Measurements from ENCODE around the gene TCF21. TPM values are rescaled to one million over a fixed set of nuclear protein-coding genes. Genes with fewer than 3 reads are reported as not detected.
A peak's percentile ranks its signal among the peaks of the same experiment; 100 is the strongest.

TCF21 gene
- polyA plus RNA-seq, 1 donor, result not detected

DNA sequence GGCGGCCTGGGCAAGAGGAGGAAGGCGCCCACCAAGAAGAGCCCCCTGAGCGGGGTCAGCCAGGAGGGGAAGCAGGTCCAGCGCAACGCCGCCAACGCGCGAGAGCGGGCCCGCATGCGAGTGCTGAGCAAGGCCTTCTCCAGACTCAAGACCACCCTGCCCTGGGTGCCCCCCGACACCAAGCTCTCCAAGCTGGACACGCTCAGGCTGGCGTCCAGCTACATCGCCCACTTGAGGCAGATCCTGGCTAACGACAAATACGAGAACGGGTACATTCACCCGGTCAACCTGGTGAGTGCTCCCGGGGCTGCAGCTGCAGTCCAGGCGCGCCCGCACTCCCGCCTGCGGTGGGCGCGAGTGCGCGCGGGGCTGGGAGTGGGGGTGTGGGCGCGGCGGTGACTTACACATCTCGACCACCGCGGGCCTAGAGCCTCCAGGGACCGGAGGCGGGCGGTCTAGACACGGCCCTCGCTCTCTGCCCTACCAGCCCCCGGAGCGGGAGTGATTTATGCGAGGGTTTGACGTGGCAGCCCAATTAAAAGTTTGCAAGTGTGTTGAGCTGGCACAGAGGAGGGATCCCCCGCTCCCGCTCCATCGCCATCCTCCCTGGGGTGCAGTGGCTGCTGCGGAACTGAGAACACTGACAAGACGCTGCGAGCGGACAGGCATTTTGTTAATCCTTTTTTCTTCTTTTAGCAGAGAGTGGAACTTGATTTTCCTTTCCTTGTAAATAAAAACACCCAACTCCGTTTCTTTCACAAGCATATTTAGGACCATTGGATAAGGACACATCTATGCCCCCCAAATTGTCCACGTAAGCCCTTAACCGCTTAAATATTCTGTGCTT lies 867 bp downstream of the TCF21 start:
- no peak for DNase-seq (ENCODE audit: low read depth)

DNA sequence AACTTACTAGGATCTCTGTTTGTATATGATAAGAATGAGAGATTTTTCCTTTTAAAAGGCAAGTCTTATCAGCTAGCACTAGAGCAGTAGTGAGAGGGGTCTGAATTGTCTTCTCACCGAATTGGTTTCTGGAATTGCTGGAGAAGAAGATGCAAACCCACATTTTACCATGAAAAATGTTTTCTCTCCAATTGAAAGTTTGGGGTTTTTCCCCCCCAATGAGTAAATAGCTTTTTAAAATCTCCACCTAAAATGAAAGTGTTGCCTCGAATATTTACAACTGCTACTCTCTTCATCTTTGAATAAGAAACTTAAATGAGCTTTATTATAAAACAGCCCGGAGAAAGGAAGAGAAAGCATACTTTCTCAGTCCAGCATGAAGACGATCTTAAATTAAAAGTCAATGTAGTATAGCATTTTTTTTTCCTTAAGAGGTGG lies 1.8 kb downstream of the TCF21 start:
- DNase-seq (ENCODE audit: low read depth), result no peak

GRCh38 chr6:133891149-133891926 lies 2.4 kb downstream of the TCF21 start:
- DNase-seq (ENCODE audit: low read depth), result no peak

- no peak for DNase-seq (ENCODE audit: low read depth)
These were observed 3.3 kb downstream of the TCF21 start for GRCh38 chr6:133891927-133892812.

GRCh38 chr6:133892813-133893691 lies 4.1 kb downstream of the TCF21 start:
- DNase-seq (ENCODE audit: low read depth), result no peak

DNA sequence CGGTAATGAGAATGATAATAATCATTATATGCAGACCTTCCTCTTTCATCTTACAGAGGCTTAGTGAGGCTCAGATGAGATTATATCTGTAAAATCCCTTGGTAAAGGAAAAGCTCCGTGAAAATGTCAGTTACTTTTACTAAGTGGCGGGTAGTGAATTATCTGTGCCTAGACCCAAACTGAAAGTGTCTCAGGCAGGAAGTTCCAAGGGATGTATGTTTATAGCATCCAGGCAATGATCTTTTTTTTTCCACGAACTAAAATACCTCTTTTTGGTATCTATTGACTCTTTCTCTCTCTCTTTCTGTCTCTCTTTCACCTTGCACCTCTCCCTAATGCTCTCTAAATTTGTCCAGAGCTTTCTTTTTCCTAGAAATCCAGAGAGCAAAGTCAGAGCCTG lies 5.0 kb downstream of the TCF21 start:
- no peak for DNase-seq (ENCODE audit: low read depth)

GRCh38 chr6:133894369-133894768 lies 5.5 kb downstream of the TCF21 start:
- DNase-seq (ENCODE audit: low read depth), result no peak

DNA sequence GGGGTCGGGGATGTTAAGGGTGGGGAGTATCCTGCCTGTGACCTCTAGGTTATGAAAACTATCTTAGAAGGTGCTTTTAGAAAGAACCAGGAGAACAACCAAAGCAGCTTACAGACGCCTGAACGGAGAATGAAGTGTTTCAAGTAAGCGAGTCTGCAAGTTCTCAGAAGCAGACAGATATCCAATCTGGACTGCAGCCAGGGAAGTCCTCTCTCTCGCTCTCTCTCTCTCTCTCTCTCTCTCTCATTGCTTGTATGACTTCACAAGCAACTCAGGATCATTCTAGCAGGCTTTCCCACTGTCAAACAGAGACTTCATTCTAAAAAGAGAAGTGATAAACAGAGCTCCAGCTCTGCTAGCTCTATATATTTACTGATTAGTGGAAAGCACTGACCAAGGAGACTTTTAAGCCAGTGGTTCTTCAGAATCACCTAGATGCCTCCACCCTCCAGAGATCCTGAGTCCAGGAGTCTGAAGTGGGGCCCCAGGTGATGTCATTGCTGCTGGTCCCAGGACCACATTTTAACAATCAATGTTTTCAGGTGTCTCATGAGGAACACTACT lies 6.0 kb downstream of the TCF21 start:
- no peak for DNase-seq (ENCODE audit: low read depth)

DNA sequence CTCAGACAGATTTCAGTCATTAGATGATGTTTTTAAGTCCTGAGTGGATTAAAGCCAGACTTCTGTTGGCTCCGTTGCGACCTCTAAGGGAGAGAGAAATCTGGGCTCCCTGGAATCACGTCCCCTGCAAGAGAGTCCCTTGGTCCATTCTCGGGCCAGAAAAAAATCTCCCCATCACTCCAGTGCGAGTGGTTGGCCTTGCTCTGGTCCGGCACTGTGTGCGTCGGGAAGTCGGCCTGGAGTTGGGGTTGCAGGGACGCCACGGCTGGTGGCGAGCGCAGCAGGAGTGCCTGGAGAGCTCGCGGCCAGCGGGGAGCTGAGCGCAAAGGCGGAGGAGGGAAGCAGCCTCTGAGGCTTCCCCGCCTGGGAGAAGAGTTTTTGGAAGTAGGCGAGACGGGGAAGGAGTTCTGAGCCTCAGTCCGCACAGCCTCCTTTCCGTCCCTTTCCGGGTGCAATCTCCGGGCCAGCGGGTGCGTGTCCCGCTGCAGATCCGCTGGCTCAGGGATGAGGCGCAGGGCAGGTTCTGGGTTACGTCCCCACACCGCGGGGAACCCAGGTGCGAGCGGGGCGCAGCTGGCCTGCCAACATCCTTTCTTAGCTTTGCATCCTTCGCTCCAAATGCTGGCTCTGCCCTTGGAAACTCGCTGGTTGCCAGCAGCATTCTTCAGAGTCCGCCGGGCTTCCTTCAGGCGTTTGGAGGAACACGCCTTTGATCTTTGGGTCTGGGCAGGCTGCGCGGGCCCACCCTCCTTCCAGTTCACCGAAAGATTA lies 6.8 kb downstream of the TCF21 start:
- no peak for DNase-seq (ENCODE audit: low read depth)

DNA sequence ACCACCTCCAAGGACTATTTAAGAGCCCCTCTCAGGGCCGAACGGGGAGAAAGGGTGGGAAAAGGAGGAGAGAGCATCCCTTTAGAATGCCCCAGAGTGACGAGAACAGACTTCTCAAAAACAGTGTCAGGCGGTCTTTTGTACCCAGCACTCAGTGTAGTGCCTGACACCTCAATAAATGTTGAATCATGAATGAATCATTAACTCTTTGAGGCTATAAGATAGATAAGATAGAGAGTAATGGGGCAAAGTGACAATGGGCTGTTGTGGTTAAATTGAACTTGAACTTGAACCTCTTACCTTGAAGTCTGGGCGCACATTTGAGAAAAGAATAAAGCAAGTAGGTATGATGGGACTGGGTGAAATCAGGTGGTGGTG lies 7.4 kb downstream of the TCF21 start:
- DNase-seq (ENCODE audit: low read depth), result no peak

DNA sequence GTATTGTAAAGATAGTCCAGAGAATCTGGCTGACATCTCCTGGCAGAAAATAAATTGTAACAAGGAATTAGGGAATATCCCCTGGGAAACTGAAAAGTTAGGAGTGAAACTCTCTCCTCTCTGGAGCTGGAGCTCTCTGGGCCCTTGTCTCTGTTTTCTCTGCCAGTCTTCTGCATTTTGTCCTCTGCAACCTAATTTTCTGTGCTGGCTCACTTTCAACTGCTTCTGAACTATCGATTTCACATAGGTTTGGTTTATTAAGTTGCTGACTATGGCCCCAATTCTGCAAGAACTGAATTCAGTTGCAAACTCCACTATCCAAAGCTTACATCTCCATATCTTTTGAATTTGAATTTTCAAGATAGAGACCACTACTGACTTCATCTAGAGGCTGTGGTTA lies 9.3 kb downstream of the TCF21 start:
- no peak for DNase-seq (ENCODE audit: low read depth)

- no peak for DNase-seq (ENCODE audit: low read depth)
These were observed 10.6 kb downstream of the TCF21 start for GRCh38 chr6:133899556-133899955.

DNA sequence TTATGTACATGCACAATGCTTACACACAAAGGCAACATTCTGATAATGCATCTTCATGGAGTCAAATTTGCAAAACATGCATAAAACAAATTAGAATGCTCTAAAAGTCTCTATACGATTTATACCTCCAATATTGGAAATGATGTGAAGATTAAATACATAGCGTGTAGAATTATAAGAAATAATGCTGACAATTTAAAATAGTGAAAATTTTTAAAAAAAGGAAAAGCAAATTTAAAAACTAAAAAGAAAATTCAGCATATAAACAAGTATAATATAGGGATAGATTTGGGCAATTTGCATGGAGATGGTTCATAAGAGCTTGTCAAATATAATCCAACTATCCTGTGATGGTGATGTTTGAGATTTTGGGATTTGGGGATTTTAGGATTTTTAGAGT lies 14.9 kb downstream of the TCF21 start:
- no peak for DNase-seq (ENCODE audit: low read depth)

- no peak for DNase-seq (ENCODE audit: low read depth)
These were observed 17.1 kb downstream of the TCF21 start for GRCh38 chr6:133906050-133906449.

DNA sequence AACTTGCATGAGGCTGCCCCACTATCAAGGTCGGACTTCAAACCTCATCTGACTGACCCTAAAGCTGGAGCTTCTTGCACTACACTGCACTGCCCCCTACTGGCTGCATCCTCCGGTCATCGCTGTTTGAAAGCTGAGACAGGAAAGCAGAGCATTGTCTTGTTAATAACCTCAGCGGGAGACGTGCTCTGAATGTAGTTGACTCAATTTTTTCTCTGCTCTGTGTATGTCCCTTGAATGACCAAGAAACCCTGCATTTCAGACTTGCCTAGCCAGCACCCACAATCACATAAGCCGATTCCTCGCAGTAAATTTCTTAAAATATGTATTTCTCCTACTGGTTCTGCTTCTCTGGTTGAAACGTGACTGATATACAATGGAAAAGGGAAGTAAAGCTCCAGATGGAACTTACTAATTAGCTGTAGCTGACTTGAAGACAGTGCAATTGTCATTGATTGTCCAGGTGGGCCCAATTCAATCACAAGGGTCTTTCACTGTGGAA lies 27.8 kb downstream of the TCF21 start:
- peak; percentile 63 for DNase-seq (ENCODE audit: low read depth)

- DNase-seq (ENCODE audit: low read depth), result no peak
These were observed 28.9 kb downstream of the TCF21 start for GRCh38 chr6:133917781-133918180.

DNA sequence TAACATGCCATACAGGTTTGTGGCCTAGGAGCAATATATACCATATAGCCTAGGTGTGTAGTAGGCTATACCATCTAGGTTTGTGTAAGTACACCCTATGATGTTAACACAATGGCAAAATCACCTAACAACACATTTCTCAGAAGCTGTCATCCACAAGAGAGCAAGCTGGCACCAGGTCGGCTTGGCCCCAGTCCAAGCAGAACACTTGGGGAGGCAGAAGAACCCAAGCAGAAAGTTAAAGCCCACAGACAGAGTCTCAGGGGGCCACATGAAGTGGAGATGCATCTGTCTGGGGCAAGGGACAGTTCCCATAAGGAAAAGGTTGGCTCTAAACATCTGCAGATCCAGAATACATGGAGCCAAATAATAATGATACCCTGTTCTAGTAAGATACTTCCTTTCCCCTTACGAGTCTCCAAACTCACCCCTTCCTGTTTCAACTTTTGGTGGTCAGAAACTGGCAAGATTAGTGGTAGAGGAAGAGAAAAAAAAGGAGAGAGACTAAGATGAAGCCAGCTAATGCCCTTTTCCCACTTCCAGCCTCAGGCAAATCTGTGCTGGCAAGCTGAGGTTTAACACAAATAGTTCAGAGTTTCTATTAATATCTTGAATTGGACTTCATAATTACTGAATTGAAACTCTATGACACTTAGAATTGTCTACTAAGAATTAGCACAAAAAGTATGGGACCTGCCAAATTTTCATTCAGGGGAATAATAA lies 29.5 kb downstream of the TCF21 start:
- DNase-seq (ENCODE audit: low read depth), result no peak

DNA sequence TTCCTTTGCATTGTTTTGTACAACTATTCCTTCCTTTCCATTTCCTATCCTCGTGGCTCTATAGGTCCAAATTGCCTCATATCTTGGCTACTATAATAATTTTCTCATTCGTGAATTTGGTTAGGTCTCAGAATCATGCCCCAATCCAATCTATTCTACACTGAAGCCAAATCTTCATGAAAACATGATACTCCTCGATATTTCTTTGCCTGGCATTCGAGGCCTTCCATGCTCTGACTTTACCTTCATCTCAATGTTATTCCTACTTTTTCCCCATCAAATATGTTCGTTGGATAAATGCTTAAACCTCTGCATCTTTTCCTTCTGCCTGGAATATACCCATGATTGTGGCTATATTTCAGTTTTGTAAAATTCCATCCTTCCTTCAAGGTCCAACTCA lies 30.4 kb downstream of the TCF21 start:
- no peak for DNase-seq (ENCODE audit: low read depth)

- DNase-seq (ENCODE audit: low read depth), result peak; percentile 24
These were observed 32.4 kb downstream of the TCF21 start for GRCh38 chr6:133921249-133921859.

Measured in forelimb muscle (tissue), 1 donor.